GM23338 (cell line): Measurements from ENCODE around the gene RFPL4AL1.

Experiments
- CREB1 ChIP-seq: fragments of 250-450 bp; sonication (Bioruptor Pico); IDR thresholded peaks from 2 replicates; pipeline ENCODE4 v1.5.0; 2020; ENCODE audit warnings: low read depth, mild to moderate bottlenecking, moderate library complexity
- CTCF ChIP-seq, 2 experiments: fragments of 200-600 bp in 1 of 2; sonication (generic) in 1 of 2; conservative IDR thresholded peaks; 2 replicates each; pipeline versions ENCODE4 v1.5.1 to v1.6.1; 2016 to 2017; ENCODE audit warnings: antibody characterized with exemption in 2 of 2, low read depth in 2 of 2, mild to moderate bottlenecking in 2 of 2, moderate library complexity in 1 of 2
- EZH2 ChIP-seq: fragments of 200-600 bp; sonication (generic); IDR thresholded peaks from one replicate; pipeline ENCODE4 v1.8.0; 2017; ENCODE audit warnings: antibody characterized with exemption, mild to moderate bottlenecking, low read depth; ENCODE audit not compliant: unreplicated experiment
- EZH2phosphoT487 ChIP-seq: fragments of 200-600 bp; sonication (generic); IDR thresholded peaks from one replicate; pipeline ENCODE4 v1.8.1; 2018; ENCODE audit warnings: antibody characterized with exemption; ENCODE audit not compliant: unreplicated experiment
- JUNB ChIP-seq: IDR thresholded peaks from one replicate; pipeline ENCODE4 v1.6.1; 2016; ENCODE audit warnings: antibody characterized with exemption; ENCODE audit not compliant: unreplicated experiment
- NANOG ChIP-seq: IDR thresholded peaks from 2 replicates; pipeline ENCODE4 v1.6.1; 2016; ENCODE audit warnings: antibody characterized with exemption, borderline replicate concordance
- POLR2AphosphoS5 ChIP-seq: IDR thresholded peaks from 2 replicates; pipeline ENCODE4 v1.6.1; 2016; ENCODE audit warnings: antibody characterized with exemption, low read depth
- REST ChIP-seq: IDR thresholded peaks from one replicate; pipeline ENCODE4 v1.6.1; 2018; ENCODE audit warnings: antibody characterized with exemption; ENCODE audit not compliant: unreplicated experiment
- STAT1 ChIP-seq: IDR thresholded peaks from one replicate; pipeline ENCODE4 v1.6.1; 2016; ENCODE audit warnings: antibody characterized with exemption; ENCODE audit not compliant: unreplicated experiment
- ZNF114 ChIP-seq: fragments of 250-450 bp; sonication (Bioruptor Pico); IDR thresholded peaks from 2 replicates; pipeline ENCODE4 v1.5.0; 2020; ENCODE audit warnings: mild to moderate bottlenecking, moderate library complexity
- ZNF331 ChIP-seq: fragments of 250-450 bp; sonication (Bioruptor Pico); IDR thresholded peaks from 2 replicates; pipeline ENCODE4 v1.5.0; 2020; ENCODE audit warnings: low read depth, mild to moderate bottlenecking, moderate library complexity
- TF ChIP-seq, protein P1 (sequence below): IDR thresholded peaks from 2 replicates; pipeline ENCODE4 v1.6.1; 2016; ENCODE audit warnings: antibody characterized with exemption

GRCh38 chr19:55723491-55723890 is 45.4 kb upstream of the RFPL4AL1 start:
- TF ChIP-seq REST, result no peak
- no peak for TF ChIP-seq EZH2
- no peak for TF ChIP-seq CTCF (conservative IDR thresholded peaks at IDR 0.05; ENCODE audit: low read depth in 2 of 2)
- no peak for TF ChIP-seq EZH2phosphoT487
- no peak for TF ChIP-seq POLR2AphosphoS5
- no peak for TF ChIP-seq JUNB
- TF ChIP-seq, protein P1, sequence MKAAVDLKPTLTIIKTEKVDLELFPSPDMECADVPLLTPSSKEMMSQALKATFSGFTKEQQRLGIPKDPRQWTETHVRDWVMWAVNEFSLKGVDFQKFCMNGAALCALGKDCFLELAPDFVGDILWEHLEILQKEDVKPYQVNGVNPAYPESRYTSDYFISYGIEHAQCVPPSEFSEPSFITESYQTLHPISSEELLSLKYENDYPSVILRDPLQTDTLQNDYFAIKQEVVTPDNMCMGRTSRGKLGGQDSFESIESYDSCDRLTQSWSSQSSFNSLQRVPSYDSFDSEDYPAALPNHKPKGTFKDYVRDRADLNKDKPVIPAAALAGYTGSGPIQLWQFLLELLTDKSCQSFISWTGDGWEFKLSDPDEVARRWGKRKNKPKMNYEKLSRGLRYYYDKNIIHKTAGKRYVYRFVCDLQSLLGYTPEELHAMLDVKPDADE, result no peak
- no peak for TF ChIP-seq STAT1
- no peak for TF ChIP-seq NANOG
- TF ChIP-seq ZNF114, result no peak
- no peak for TF ChIP-seq CREB1
- TF ChIP-seq ZNF331 (CRISPR knock-in tag), result no peak
